Measurements from ENCODE around the gene RER1.

The RER1 gene

GRCh38 chr1:2445823-2446215, 54.2 kb downstream of the RER1 start:
- no peak for TF ChIP-seq SUZ12 (IDR thresholded peaks at IDR 0.05; ENCODE audit: extremely low read depth, insufficient read depth, insufficient read length)
- TF ChIP-seq YY1 (IDR thresholded peaks at IDR 0.05; ENCODE audit: insufficient read depth, insufficient read length): no peak
- no peak for TF ChIP-seq ZNF274 (IDR thresholded peaks at IDR 0.05; ENCODE audit: low read depth, low read length)
- peaks cover 28% of the 10 kb centered on the region for H3K4me1 ChIP-seq (ENCODE audit: insufficient read depth, insufficient read length)
- peaks cover 43% of the 10 kb centered on the region for H3K27me3 ChIP-seq (ENCODE audit: insufficient read depth, insufficient read length)
- H3K4me3 ChIP-seq (ENCODE audit: insufficient read length, low read depth): no peak overlapping the region
- no peak for DNase-seq (ENCODE audit: low read depth, low spot score)
- H3K36me3 ChIP-seq (ENCODE audit: insufficient read depth, insufficient read length, low read length): no peaks in the 10 kb centered on the region
- no peaks in the 10 kb centered on the region for H3K9me3 ChIP-seq (ENCODE audit: insufficient read depth, low read length)
- H3K9ac ChIP-seq (ENCODE audit: insufficient read length, low read depth): no peak overlapping the region

- no peaks in the 10 kb centered on the region for H3K9me3 ChIP-seq (ENCODE audit: insufficient read depth, low read length)
- no peak overlapping the region for H3K4me3 ChIP-seq (ENCODE audit: insufficient read length, low read depth)
- no peak for DNase-seq (ENCODE audit: low read depth, low spot score)
- no peaks in the 10 kb centered on the region for H3K36me3 ChIP-seq (ENCODE audit: insufficient read depth, insufficient read length, low read length)
- no peak for TF ChIP-seq ZNF274 (IDR thresholded peaks at IDR 0.05; ENCODE audit: low read depth, low read length)
- no peak for TF ChIP-seq YY1 (IDR thresholded peaks at IDR 0.05; ENCODE audit: insufficient read depth, insufficient read length)
- TF ChIP-seq SUZ12 (IDR thresholded peaks at IDR 0.05; ENCODE audit: extremely low read depth, insufficient read depth, insufficient read length): no peak
- H3K4me1 ChIP-seq (ENCODE audit: insufficient read depth, insufficient read length): peaks cover 29% of the 10 kb centered on the region
- peaks cover 43% of the 10 kb centered on the region for H3K27me3 ChIP-seq (ENCODE audit: insufficient read depth, insufficient read length)
- peak overlapping the region; percentile 61 for H3K9ac ChIP-seq (ENCODE audit: insufficient read length, low read depth)
Measured at GRCh38 chr1:2446394-2446793, 54.8 kb downstream of the RER1 start.

- TF ChIP-seq ZNF274 (IDR thresholded peaks at IDR 0.05; ENCODE audit: low read depth, low read length) (no peak), SUZ12 (IDR thresholded peaks at IDR 0.05; ENCODE audit: extremely low read depth, insufficient read depth, insufficient read length) (no peak), YY1 (IDR thresholded peaks at IDR 0.05; ENCODE audit: insufficient read depth, insufficient read length) (no peak)
- no peak for DNase-seq (ENCODE audit: low read depth, low spot score)
- H3K4me3 ChIP-seq (ENCODE audit: insufficient read length, low read depth): no peak overlapping the region
- peak overlapping the region; percentile 61 for H3K9ac ChIP-seq (ENCODE audit: insufficient read length, low read depth)
- H3K9me3 ChIP-seq (ENCODE audit: insufficient read depth, low read length): no peaks in the 10 kb centered on the region
- peaks cover 42% of the 10 kb centered on the region for H3K27me3 ChIP-seq (ENCODE audit: insufficient read depth, insufficient read length)
- peaks cover 29% of the 10 kb centered on the region for H3K4me1 ChIP-seq (ENCODE audit: insufficient read depth, insufficient read length)
- H3K36me3 ChIP-seq (ENCODE audit: insufficient read depth, insufficient read length, low read length): no peaks in the 10 kb centered on the region
Measured at GRCh38 chr1:2446861-2447260, 55.2 kb downstream of the RER1 start.

- H3K27me3 ChIP-seq (ENCODE audit: insufficient read depth, insufficient read length): peaks cover 36% of the 10 kb centered on the region
- peaks cover 32% of the 10 kb centered on the region for H3K4me1 ChIP-seq (ENCODE audit: insufficient read depth, insufficient read length)
- H3K36me3 ChIP-seq (ENCODE audit: insufficient read depth, insufficient read length, low read length): no peaks in the 10 kb centered on the region
- DNase-seq (ENCODE audit: low read depth, low spot score): no peak
- no peak overlapping the region for H3K4me3 ChIP-seq (ENCODE audit: insufficient read length, low read depth)
- TF ChIP-seq SUZ12 (IDR thresholded peaks at IDR 0.05; ENCODE audit: extremely low read depth, insufficient read depth, insufficient read length): no peak
- TF ChIP-seq YY1 (IDR thresholded peaks at IDR 0.05; ENCODE audit: insufficient read depth, insufficient read length): no peak
- TF ChIP-seq ZNF274 (IDR thresholded peaks at IDR 0.05; ENCODE audit: low read depth, low read length): no peak
- H3K9ac ChIP-seq (ENCODE audit: insufficient read length, low read depth): peak overlapping the region; percentile 32
- no peaks in the 10 kb centered on the region for H3K9me3 ChIP-seq (ENCODE audit: insufficient read depth, low read length)
Measured at GRCh38 chr1:2447276-2448097, 55.8 kb downstream of the RER1 start.

GRCh38 chr1:2448098-2448445, 56.4 kb downstream of the RER1 start:
- no peaks in the 10 kb centered on the region for H3K9me3 ChIP-seq (ENCODE audit: insufficient read depth, low read length)
- H3K9ac ChIP-seq (ENCODE audit: insufficient read length, low read depth): no peak overlapping the region
- H3K4me1 ChIP-seq (ENCODE audit: insufficient read depth, insufficient read length): peaks cover 35% of the 10 kb centered on the region
- H3K4me3 ChIP-seq (ENCODE audit: insufficient read length, low read depth): no peak overlapping the region
- peaks cover 30% of the 10 kb centered on the region for H3K27me3 ChIP-seq (ENCODE audit: insufficient read depth, insufficient read length)
- no peak for TF ChIP-seq SUZ12 (IDR thresholded peaks at IDR 0.05; ENCODE audit: extremely low read depth, insufficient read depth, insufficient read length)
- no peak for TF ChIP-seq ZNF274 (IDR thresholded peaks at IDR 0.05; ENCODE audit: low read depth, low read length)
- no peak for TF ChIP-seq YY1 (IDR thresholded peaks at IDR 0.05; ENCODE audit: insufficient read depth, insufficient read length)
- no peaks in the 10 kb centered on the region for H3K36me3 ChIP-seq (ENCODE audit: insufficient read depth, insufficient read length, low read length)
- DNase-seq (ENCODE audit: low read depth, low spot score): no peak

- Histone ChIP-seq H3K27me3 (ENCODE audit: insufficient read depth, insufficient read length) (peaks cover 13% of the 10 kb centered on the region), H3K4me3 (ENCODE audit: insufficient read length, low read depth) (no peak overlapping the region), H3K9ac (ENCODE audit: insufficient read length, low read depth) (no peak overlapping the region), H3K4me1 (ENCODE audit: insufficient read depth, insufficient read length) (peaks cover 35% of the 10 kb centered on the region), H3K36me3 (ENCODE audit: insufficient read depth, insufficient read length, low read length) (no peaks in the 10 kb centered on the region), H3K9me3 (ENCODE audit: insufficient read depth, low read length) (no peaks in the 10 kb centered on the region)
- no peak for DNase-seq (ENCODE audit: low read depth, low spot score)
- TF ChIP-seq YY1 (IDR thresholded peaks at IDR 0.05; ENCODE audit: insufficient read depth, insufficient read length) (no peak), SUZ12 (IDR thresholded peaks at IDR 0.05; ENCODE audit: extremely low read depth, insufficient read depth, insufficient read length) (no peak), ZNF274 (IDR thresholded peaks at IDR 0.05; ENCODE audit: low read depth, low read length) (no peak)
Measured at GRCh38 chr1:2449636-2450454, 58.2 kb downstream of the RER1 start.

- no peaks in the 10 kb centered on the region for H3K9me3 ChIP-seq (ENCODE audit: insufficient read depth, low read length)
- no peak overlapping the region for H3K4me3 ChIP-seq (ENCODE audit: insufficient read length, low read depth)
- TF ChIP-seq YY1 (IDR thresholded peaks at IDR 0.05; ENCODE audit: insufficient read depth, insufficient read length) (no peak), SUZ12 (IDR thresholded peaks at IDR 0.05; ENCODE audit: extremely low read depth, insufficient read depth, insufficient read length) (no peak), ZNF274 (IDR thresholded peaks at IDR 0.05; ENCODE audit: low read depth, low read length) (no peak)
- peak overlapping the region; percentile 21 for H3K9ac ChIP-seq (ENCODE audit: insufficient read length, low read depth)
- peaks cover 31% of the 10 kb centered on the region for H3K4me1 ChIP-seq (ENCODE audit: insufficient read depth, insufficient read length)
- no peak for DNase-seq (ENCODE audit: low read depth, low spot score)
- no peaks in the 10 kb centered on the region for H3K36me3 ChIP-seq (ENCODE audit: insufficient read depth, insufficient read length, low read length)
- no peaks in the 10 kb centered on the region for H3K27me3 ChIP-seq (ENCODE audit: insufficient read depth, insufficient read length)
Measured at GRCh38 chr1:2451741-2452140, 60.1 kb downstream of the RER1 start.

Data from NT2/D1 (cell line).